Gastroesophageal sphincter (tissue), 4 donors: ENCODE results near the gene LRP1-AS. TPM values are rescaled to one million over a fixed set of nuclear protein-coding genes. Genes with fewer than 3 reads are reported as not detected.
A peak's percentile ranks its signal among the peaks of the same experiment; 100 is the strongest.

ENCODE experiments used
- ATAC-seq: fragments of 150-250 bp; one replicate; pipeline ENCODE4 v1.9.1; 2016; ENCODE audit warnings: mild to moderate bottlenecking, moderate library complexity
- H3K27ac ChIP-seq, 4 donors: fragments of 200-600 bp; sonication (generic) in 3 of 4; 1 replicate in 3 of 4; 2 replicates in 1 of 4; pipeline ENCODE4 v1.5.1; 2016 to 2019
- H3K27me3 ChIP-seq: fragments of 200-600 bp; sonication (generic); one replicate; pipeline ENCODE4 v1.5.1; 2019
- H3K36me3 ChIP-seq, 2 donors: fragments of 200-600 bp; sonication (generic); one replicate each; pipeline ENCODE4 v1.5.1; 2019; ENCODE audit warnings: control low read depth in 1 of 2
- H3K4me1 ChIP-seq, 3 donors: fragments of 200-600 bp; sonication (generic); 1 replicate in 2 of 3; 2 replicates in 1 of 3; pipeline ENCODE4 v1.5.1; 2016 to 2019; ENCODE audit warnings: control low read depth in 2 of 3
- H3K4me3 ChIP-seq, 2 donors: fragments of 200-600 bp; sonication (generic); one replicate each; pipeline ENCODE4 v1.5.1; 2019; ENCODE audit warnings: mild to moderate bottlenecking in 1 of 2, moderate library complexity in 1 of 2
- H3K9me3 ChIP-seq, 3 donors: fragments of 200-600 bp; sonication (generic); one replicate each; pipeline ENCODE4 v1.5.1; 2017 to 2019; ENCODE audit warnings: control low read depth in 2 of 3
- CTCF ChIP-seq, 4 experiments: fragments of 200-600 bp in 2 of 4; fragments of 450-650 bp in 2 of 4; sonication (generic) in 1 of 4; IDR thresholded peaks; one replicate each; pipeline ENCODE4 v1.5.1; 2017 to 2019; ENCODE audit warnings: antibody characterized with exemption in 4 of 4, mild to moderate bottlenecking in 2 of 4, moderate library complexity in 2 of 4
- EP300 ChIP-seq: sonication (generic); formaldehyde crosslinking; IDR thresholded peaks from one replicate; pipeline ENCODE4 v1.6.1; 2017; ENCODE audit warnings: antibody characterized with exemption, mild to moderate bottlenecking
- POLR2A ChIP-seq, 2 donors: fragments of 450-650 bp; IDR thresholded peaks; one replicate each; pipeline ENCODE4 v1.6.1; 2017; ENCODE audit warnings: antibody characterized with exemption in 2 of 2, mild to moderate bottlenecking in 2 of 2, moderate library complexity in 1 of 2
- POLR2AphosphoS5 ChIP-seq: sonication (generic); formaldehyde crosslinking; IDR thresholded peaks from one replicate; pipeline ENCODE4 v1.6.1; 2017; ENCODE audit warnings: antibody characterized with exemption
- WGBS, 2 donors: methylation state at CpG; one replicate each; pipeline ENCODE4 v1.1.5; 2018; ENCODE audit warnings: low coverage in 1 of 2; 5-methylcytosine and 5-hydroxymethylcytosine counted together
- total RNA-seq, 4 donors: library from RNA; depleted of rRNA; stranded (reverse); fragments of >200 nt; gene quantifications; one replicate each; pipeline ENCODE4 v1.1.0, GENCODE V29; 2016

The LRP1-AS gene
- total RNA-seq, 4 donors from 2014 or later: not detected

DNA sequence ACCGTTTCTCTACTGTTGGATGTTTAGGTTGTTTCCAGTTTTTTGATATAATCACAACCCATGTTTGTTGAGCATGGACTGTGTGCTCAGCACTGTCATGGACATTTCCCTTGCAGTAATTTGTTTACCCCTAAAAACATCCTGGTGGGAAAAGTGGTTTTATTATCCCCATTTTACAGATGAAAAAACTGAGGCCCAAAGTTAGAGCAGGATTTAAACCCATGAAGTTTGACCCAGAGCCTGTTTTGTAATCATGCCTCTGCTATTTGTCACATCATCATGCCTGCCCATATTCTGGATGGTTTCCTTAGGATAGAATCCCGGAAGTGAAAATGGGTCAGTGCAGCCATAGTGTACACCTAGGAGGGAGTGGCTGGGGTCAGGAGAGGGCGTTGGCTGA lies 17.0 kb upstream of the LRP1-AS start:
- Histone ChIP-seq H3K4me3 (no peak overlapping the region), H3K27ac (no peak overlapping the region), H3K27me3 (no peaks in the 10 kb centered on the region), H3K4me1 (peaks cover 0 to 4% (median 0%) of the 10 kb centered on the region in 3 donors), H3K9me3 (no peaks in the 10 kb centered on the region), H3K36me3 (peaks cover 0 to 100% of the 10 kb centered on the region in 2 donors)
- TF ChIP-seq EP300: no peak
- TF ChIP-seq POLR2AphosphoS5: no peak
- TF ChIP-seq CTCF (IDR thresholded peaks at IDR 0.05): no peak
- no peak for TF ChIP-seq POLR2A (IDR thresholded peaks at IDR 0.05)
- WGBS, 2 donors: 65 to 87% methylated on average over 3 of the region's 3 CpGs
- ATAC-seq: no peak

DNA sequence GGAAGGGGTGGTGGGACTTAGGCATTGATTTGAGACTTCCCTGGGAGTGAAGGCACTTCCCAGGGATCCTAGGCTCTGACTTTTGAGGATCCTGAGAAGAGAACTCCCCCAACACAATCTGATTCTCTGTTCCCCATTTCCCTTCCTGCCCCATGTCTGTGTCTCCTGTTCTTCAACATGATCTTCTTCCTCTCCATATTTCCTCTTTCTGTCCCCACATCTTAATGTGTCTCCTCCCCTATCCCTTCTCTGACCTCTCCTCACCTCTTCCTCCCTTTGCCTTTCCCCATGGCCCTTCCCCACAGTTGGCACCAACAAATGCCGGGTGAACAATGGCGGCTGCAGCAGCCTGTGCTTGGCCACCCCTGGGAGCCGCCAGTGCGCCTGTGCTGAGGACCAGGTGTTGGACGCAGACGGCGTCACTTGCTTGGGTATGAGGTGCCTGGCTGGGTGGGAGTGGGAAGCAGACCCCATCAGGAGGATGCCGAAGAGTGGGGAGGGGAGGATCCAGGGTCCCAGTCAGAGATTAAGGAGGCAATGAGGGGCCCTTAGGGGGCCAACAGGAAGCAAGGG lies 15.2 kb upstream of the LRP1-AS start:
- H3K27ac ChIP-seq: no peak overlapping the region
- no peak for TF ChIP-seq POLR2AphosphoS5
- H3K4me3 ChIP-seq: no peak overlapping the region
- 100% methylated on average over 1 of the region's 8 CpGs; no CpG with 5 or more reads in 1 of the 2 donors for WGBS, 2 donors
- H3K27me3 ChIP-seq: no peaks in the 10 kb centered on the region
- no peaks in the 10 kb centered on the region for H3K9me3 ChIP-seq
- H3K36me3 ChIP-seq: peaks cover 0 to 100% of the 10 kb centered on the region in 2 donors
- ATAC-seq: no peak
- H3K4me1 ChIP-seq: peaks cover 0 to 22% (median 11%) of the 10 kb centered on the region in 3 donors

GRCh38 chr12:57161491-57161890 lies 14.1 kb upstream of the LRP1-AS start:
- TF ChIP-seq POLR2A (IDR thresholded peaks at IDR 0.05) (no peak), EP300 (no peak), POLR2AphosphoS5 (no peak), CTCF (IDR thresholded peaks at IDR 0.05) (no peak)
- Histone ChIP-seq H3K36me3 (peaks cover 0 to 100% of the 10 kb centered on the region in 2 donors), H3K27ac (no peak overlapping the region)

GRCh38 chr12:57160741-57161140 lies 13.3 kb upstream of the LRP1-AS start:
- H3K27ac ChIP-seq: no peak overlapping the region
- H3K4me1 ChIP-seq: peaks cover 0 to 25% (median 11%) of the 10 kb centered on the region in 3 donors
- H3K9me3 ChIP-seq: no peaks in the 10 kb centered on the region
- no peak for ATAC-seq
- no peak overlapping the region for H3K4me3 ChIP-seq
- H3K36me3 ChIP-seq: peaks cover 0 to 100% of the 10 kb centered on the region in 2 donors
- WGBS, 2 donors: 84 to 90% methylated on average over 5 to 7 of the region's 14 CpGs
- H3K27me3 ChIP-seq: no peaks in the 10 kb centered on the region
- TF ChIP-seq POLR2AphosphoS5 (no peak), POLR2A (IDR thresholded peaks at IDR 0.05) (no peak), CTCF (IDR thresholded peaks at IDR 0.05) (no peak)

More at GRCh38 chr12:57161491-57161890, 14.1 kb upstream of the LRP1-AS start:
- H3K4me1 ChIP-seq: peaks cover 0 to 25% (median 11%) of the 10 kb centered on the region in 3 donors
- no peak for ATAC-seq
- WGBS, 2 donors: 66 to 75% methylated on average over 5 to 7 of the region's 7 CpGs
- H3K9me3 ChIP-seq: no peaks in the 10 kb centered on the region
- no peaks in the 10 kb centered on the region for H3K27me3 ChIP-seq
- H3K4me3 ChIP-seq: no peak overlapping the region

DNA sequence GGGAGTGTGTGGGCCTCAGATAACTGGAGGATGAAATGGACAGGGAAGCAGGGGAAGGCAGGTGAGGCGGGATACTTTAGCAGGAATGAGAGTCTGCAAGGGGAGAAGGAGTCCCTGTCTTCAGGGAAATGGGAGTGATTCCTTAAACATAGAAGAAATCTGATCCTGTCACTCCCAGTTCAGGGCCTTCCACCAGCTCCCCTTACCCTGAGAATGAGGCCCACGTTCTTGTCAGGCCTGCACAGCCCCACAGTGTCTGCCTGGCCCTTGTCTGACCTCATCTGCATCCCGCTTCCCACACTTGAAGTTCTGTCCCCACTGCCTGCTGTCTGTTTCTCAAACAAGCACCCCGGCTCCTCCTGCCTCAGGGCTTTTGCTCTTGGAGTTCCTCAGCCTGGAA lies 12.6 kb upstream of the LRP1-AS start:
- Histone ChIP-seq H3K9me3 (no peaks in the 10 kb centered on the region), H3K4me3 (no peak overlapping the region), H3K27ac (peak overlapping the region in 3 of 4 donors; percentile 43 to 52 (median 48)), H3K36me3 (peaks cover 0 to 100% of the 10 kb centered on the region in 2 donors), H3K27me3 (no peaks in the 10 kb centered on the region), H3K4me1 (peaks cover 0 to 26% (median 11%) of the 10 kb centered on the region in 3 donors)
- 71 to 78% methylated on average over 1 to 4 of the region's 4 CpGs for WGBS, 2 donors
- no peak for ATAC-seq
- TF ChIP-seq POLR2AphosphoS5 (no peak), POLR2A (IDR thresholded peaks at IDR 0.05) (no peak), CTCF (IDR thresholded peaks at IDR 0.05) (no peak), EP300 (no peak)
